ENCODE measurements around the gene GRAPL. TPM values are rescaled to one million over a fixed set of nuclear protein-coding genes. Genes with fewer than 3 reads are reported as not detected.
"Not testable (repeated sequence)": the region's sequence is repeated elsewhere in the genome, so short reads cannot be mapped to it uniquely, and the experiment has no call there.

The GRAPL gene
- total RNA-seq, 1 donor from 2014 or later: not detected

- DNase-seq (ENCODE audit: low read depth): not testable (repeated sequence)
These were observed 60.8 kb downstream of the GRAPL start for GRCh38 chr17:19187883-19188869.

GRCh38 chr17:19188870-19189708 is 61.7 kb downstream of the GRAPL start:
- DNase-seq (ENCODE audit: low read depth): not testable (repeated sequence)

GRCh38 chr17:19189781-19190405 is 62.5 kb downstream of the GRAPL start:
- DNase-seq (ENCODE audit: low read depth): not testable (repeated sequence)

GRCh38 chr17:19196382-19197204 is 69.2 kb downstream of the GRAPL start:
- not testable (repeated sequence) for DNase-seq (ENCODE audit: low read depth)

GRCh38 chr17:19202448-19202847 is 75.1 kb downstream of the GRAPL start:
- DNase-seq (ENCODE audit: low read depth): not testable (repeated sequence)

- not testable (repeated sequence) for DNase-seq (ENCODE audit: low read depth)
These were observed 76.0 kb downstream of the GRAPL start for GRCh38 chr17:19203429-19203828.

Other genes with a start within 250 kb of the GRAPL start
- not detected in 2 replicates for gene SLC5A10, start 175.4 kb upstream of the GRAPL start, total RNA-seq
- gene FAM83G, start 122.8 kb upstream of the GRAPL start, total RNA-seq: 4.3 and 6.0 TPM in 2 replicates
- 0.31 TPM in 1 of 2 replicates, not detected in the other for gene GRAP, start 80.6 kb upstream of the GRAPL start, total RNA-seq
- 6.4 and 7.5 TPM in 2 replicates for gene EPN2, start 109.8 kb downstream of the GRAPL start, total RNA-seq
- gene B9D1, start 235.1 kb downstream of the GRAPL start, total RNA-seq: 13.9 and 14.0 TPM in 2 replicates